ENCODE results near the gene RNF222.

GRCh38 chr17:8398980-8399379, 1.4 kb upstream of the RNF222 start:
- TF ChIP-seq POLR2A (IDR thresholded peaks at IDR 0.05; ENCODE audit: low read length) (no peak), GATA1 (IDR thresholded peaks at IDR 0.05; ENCODE audit: low read depth, low read length) (no peak)
